IMR-90 (cell line): ENCODE measurements around the gene NOL9. TPM values are rescaled to one million over a fixed set of nuclear protein-coding genes. Genes with fewer than 3 reads are reported as not detected.

ENCODE experiments used
- ATAC-seq: fragments of 200-7000 bp; cut with Tn5 transposase; 2 replicates; pipeline ENCODE4 v1.9.1; 2020; ENCODE audit warnings: low read depth, mild to moderate bottlenecking, moderate library complexity
- BruUV-seq: library from RNA; stranded (reverse); fragments of 400-500 nt; replicated peaks from 2 replicates; lab custom pipeline; 2021; lab: Mats Ljungman, UMichigan
- CTCF ChIA-PET: fragments of 300-600 bp; formaldehyde crosslinking; extraction: SDS; loops from one replicate; lab custom pipeline; 2021; ENCODE audit warnings: antibody characterized with exemption; lab: Yijun Ruan, JAX
- POLR2A ChIA-PET: fragments of 300-600 bp; sonication (Branson Sonifier 250); formaldehyde crosslinking; loops from one replicate; lab custom pipeline; 2022; ENCODE audit warnings: antibody characterized with exemption; ENCODE audit not compliant: unreplicated experiment; lab: Charles Lee
- DNase-seq: peaks from one replicate; pipeline ENCODE4 v3.0.0; 2013
- H2AFZ ChIP-seq: replicated peaks from 2 replicates; pipeline ENCODE3; 2013; ENCODE audit warnings: low read length, mild to moderate bottlenecking; ENCODE audit not compliant: poor library complexity
- H2AK5ac ChIP-seq: 2 replicates; pipeline ENCODE4 v1.6.1; 2013; ENCODE audit warnings: low read depth, low read length, inconsistent platforms
- H2AK9ac ChIP-seq: replicated peaks from 2 replicates; pipeline ENCODE3; 2013; ENCODE audit warnings: mild to moderate bottlenecking, low read depth, low read length, moderate library complexity; ENCODE audit not compliant: poor library complexity
- H2BK120ac ChIP-seq: 2 replicates; pipeline ENCODE4 v1.6.1; 2013; ENCODE audit warnings: low read depth, low read length, inconsistent platforms
- H2BK15ac ChIP-seq: 3 replicates; pipeline ENCODE4 v1.6.1; 2013; ENCODE audit warnings: low read depth, low read length, inconsistent platforms
- H2BK20ac ChIP-seq: 2 replicates; pipeline ENCODE4 v1.6.1; 2013; ENCODE audit warnings: low read depth, mild to moderate bottlenecking, inconsistent platforms, low read length, moderate library complexity
- H2BK5ac ChIP-seq: 2 replicates; pipeline ENCODE4 v1.6.1; 2013; ENCODE audit warnings: mild to moderate bottlenecking, low read depth, low read length, inconsistent platforms; ENCODE audit not compliant: poor library complexity, severe bottlenecking
- H3K14ac ChIP-seq: replicated peaks from 2 replicates; pipeline ENCODE4 v1.6.1; 2013; ENCODE audit warnings: low read depth, low read length, inconsistent platforms
- H3K18ac ChIP-seq: 2 replicates; pipeline ENCODE4 v1.6.1; 2013; ENCODE audit warnings: low read depth, low read length, control low read depth
- H3K23ac ChIP-seq: 2 replicates; pipeline ENCODE4 v1.6.1; 2013; ENCODE audit warnings: low read depth, low read length, inconsistent platforms
- H3K27ac ChIP-seq: 2 replicates; pipeline ENCODE4 v1.5.1; 2013; ENCODE audit warnings: mild to moderate bottlenecking, control low read depth, low read length; ENCODE audit not compliant: insufficient read depth
- H3K27me3 ChIP-seq: 2 replicates; pipeline ENCODE4 v1.6.1; 2013; ENCODE audit warnings: low read length; ENCODE audit not compliant: control insufficient read depth, insufficient read depth
- H3K36me3 ChIP-seq: 2 replicates; pipeline ENCODE4 v1.6.1; 2013; ENCODE audit warnings: low read length, mixed read lengths; ENCODE audit not compliant: control insufficient read depth, insufficient read depth
- H3K4ac ChIP-seq: 2 replicates; pipeline ENCODE4 v1.6.1; 2013; ENCODE audit warnings: low read depth, low read length, inconsistent platforms
- H3K4me1 ChIP-seq: 2 replicates; pipeline ENCODE4 v1.6.1; 2013; ENCODE audit warnings: low read length, mixed read lengths; ENCODE audit not compliant: control insufficient read depth, insufficient read depth
- H3K4me2 ChIP-seq: 2 replicates; pipeline ENCODE4 v1.6.1; 2013; ENCODE audit warnings: low read depth, mild to moderate bottlenecking, control low read depth, low read length, moderate library complexity
- H3K4me3 ChIP-seq: 2 replicates; pipeline ENCODE4 v1.5.1; 2013; ENCODE audit warnings: low read depth, mild to moderate bottlenecking, control low read depth, low read length, moderate library complexity; ENCODE audit not compliant: insufficient read depth
- H3K56ac ChIP-seq: 2 replicates; pipeline ENCODE4 v1.6.1; 2013; ENCODE audit warnings: low read length, inconsistent platforms; ENCODE audit not compliant: insufficient read depth; ENCODE audit errors: extremely low read depth
- H3K79me1 ChIP-seq, 2 experiments: 2 replicates each; pipeline ENCODE4 v1.6.1; 2013; ENCODE audit warnings: low read length in 2 of 2, inconsistent platforms in 1 of 2, low read depth in 1 of 2
- H3K9ac ChIP-seq: 2 replicates; pipeline ENCODE4 v1.6.1; 2013; ENCODE audit warnings: low read depth, low read length, control low read depth
- H3K9me1 ChIP-seq: 2 replicates; pipeline ENCODE4 v1.6.1; 2013; ENCODE audit warnings: low read length, inconsistent platforms; ENCODE audit not compliant: insufficient read depth
- H3K9me3 ChIP-seq: 2 replicates; pipeline ENCODE4 v1.6.1; 2013; ENCODE audit warnings: low read length; ENCODE audit not compliant: control insufficient read depth, insufficient read depth
- H4K20me1 ChIP-seq: 2 replicates; pipeline ENCODE4 v1.6.1; 2013; ENCODE audit warnings: low read length, inconsistent platforms; ENCODE audit not compliant: insufficient read depth
- H4K5ac ChIP-seq: 2 replicates; pipeline ENCODE4 v1.6.1; 2013; ENCODE audit warnings: mild to moderate bottlenecking, low read depth, low read length, control low read depth
- H4K8ac ChIP-seq, 2 experiments: 2 replicates each; pipeline ENCODE4 v1.6.1; 2013; ENCODE audit warnings: low read depth in 2 of 2, low read length in 2 of 2, control low read depth in 1 of 2, inconsistent platforms in 1 of 2
- H4K91ac ChIP-seq: 2 replicates; pipeline ENCODE4 v1.6.1; 2013; ENCODE audit warnings: low read depth, low read length, inconsistent platforms; ENCODE audit not compliant: insufficient read depth
- CEBPB ChIP-seq: IDR thresholded peaks from 2 replicates; pipeline ENCODE4 v1.6.1; 2012; ENCODE audit warnings: low read depth, low read length, improper control_type of control experiment
- CTCF ChIP-seq: conservative IDR thresholded peaks from 2 replicates; pipeline ENCODE4 v1.5.1; 2012; ENCODE audit warnings: mild to moderate bottlenecking, low read depth, low read length, improper control_type of control experiment
- FOS ChIP-seq: fragments of 150-350 bp; IDR thresholded peaks from 2 replicates; pipeline ENCODE4 v1.6.1; 2016; ENCODE audit warnings: low read depth, low read length
- MAZ ChIP-seq: IDR thresholded peaks from 2 replicates; pipeline ENCODE4 v1.6.1; 2012; ENCODE audit warnings: low read depth, mild to moderate bottlenecking, low read length, improper control_type of control experiment, moderate library complexity, borderline replicate concordance
- MXI1 ChIP-seq: IDR thresholded peaks from 2 replicates; pipeline ENCODE4 v1.6.1; 2012; ENCODE audit warnings: low read depth, mild to moderate bottlenecking, low read length, moderate library complexity, borderline replicate concordance
- RAD21 ChIP-seq: IDR thresholded peaks from 2 replicates; pipeline ENCODE4 v1.6.1; 2012; ENCODE audit warnings: low read length, improper control_type of control experiment
- RFX5 ChIP-seq: IDR thresholded peaks from 2 replicates; pipeline ENCODE4 v1.8.0; 2012; ENCODE audit warnings: low read depth, mild to moderate bottlenecking, low read length, moderate library complexity
- WGBS, 2 experiments: methylation state at CpG; one replicate each; pipeline versions ENCODE4 v1.1.5 to v1.1.7; 2013; ENCODE audit warnings: missing lambda C conversion rate in 2 of 2; ENCODE audit not compliant: insufficient read length in 1 of 2; ENCODE audit errors: extremely low coverage in 2 of 2; 5-methylcytosine and 5-hydroxymethylcytosine counted together
- dilution Hi-C: fragments of 300-500 bp; cut with HindIII; formaldehyde crosslinking; loops from one replicate; pipeline ENCODE4 v1.14.3; 2018; ENCODE audit warnings: low sequenced_read_pairs; ENCODE audit not compliant: unreplicated experiment
- in situ Hi-C: fragments of 300-500 bp; cut with MboI; formaldehyde crosslinking; loops from 3 replicates; pipeline ENCODE4 v1.14.3; 2019; ENCODE audit warnings: low sequenced_read_pairs, inconsistent platforms, mixed read lengths
- intact Hi-C: fragments of 100-400 bp; cut with micrococcal nuclease; formaldehyde crosslinking; loops from 2 replicates; pipeline ENCODE4 v1.10.0; 2022
- polyA plus RNA-seq, 3 experiments: library from polyadenylated mRNA; depleted of rRNA; stranded (reverse); fragments of >200 nt; gene quantifications; 2 replicates each; pipeline ENCODE4 v1.2.3, GENCODE V29; 2012; ENCODE audit warnings: low replicate concordance in 1 of 3
- total RNA-seq: library from RNA; depleted of rRNA; stranded (reverse); fragments of >200 nt; gene quantifications from 2 replicates; pipeline ENCODE4 v1.2.3, GENCODE V29; 2012

Gene NOL9
- total and polyA plus RNA-seq, 2 of the 4 experiments (the other 2 are of a cell fraction): 13.0 to 19.2 TPM

GRCh38 chr1:6545276-6546112 is 8.8 kb downstream of the NOL9 start (continued):
- no peak for TF ChIP-seq MAZ

- no peak overlapping the region for H3K14ac ChIP-seq
- CTCF ChIA-PET: no interaction called here
- DNase-seq (peak; percentile 80), ATAC-seq (peak; percentile 17; the same call in 1 of the 2 replicates)
- H3K27me3 ChIP-seq: no peaks in the 10 kb centered on the region
- H2BK15ac ChIP-seq: no peak overlapping the region
- no peaks in the 10 kb centered on the region for H4K20me1 ChIP-seq
- no peak overlapping the region for H3K23ac ChIP-seq
- H3K9ac ChIP-seq: no peak overlapping the region
- no peak overlapping the region for H3K4me2 ChIP-seq
- no peak overlapping the region for H3K4me3 ChIP-seq
- TF ChIP-seq CTCF: no peak
- no peak for TF ChIP-seq RAD21
- peak; percentile 39; the same call in 1 of the 2 replicates for TF ChIP-seq CEBPB
- TF ChIP-seq RFX5: no peak
- peak; percentile 50; the same call in 1 of the 2 replicates for TF ChIP-seq FOS
- no peak for TF ChIP-seq MXI1
- H3K4ac ChIP-seq: no peak overlapping the region
- in situ Hi-C loops (no loop called here), intact Hi-C loops (no loop called here), dilution Hi-C loops (no loop called here)
- H3K79me1 ChIP-seq: peaks cover 15 to 20% of the 10 kb centered on the region in 2 experiments
- no peak overlapping the region for H2BK5ac ChIP-seq
- H3K36me3 ChIP-seq: peaks cover 45% of the 10 kb centered on the region
- no peak overlapping the region for H4K5ac ChIP-seq
- H3K18ac ChIP-seq: no peak overlapping the region
- WGBS, 2 experiments: 10% methylated on average over 2 of the region's 3 CpGs; no CpG with 5 or more reads in 1 of the 2 experiments
- H4K8ac ChIP-seq: no peak overlapping the region
- no peak overlapping the region for H3K56ac ChIP-seq
- no peak overlapping the region for H2AK9ac ChIP-seq
- no peak overlapping the region for H2BK20ac ChIP-seq
- peaks cover 2% of the 10 kb centered on the region for H3K4me1 ChIP-seq
- H3K27ac ChIP-seq: no peak overlapping the region
- no TSS peak for BruUV-seq
- H4K91ac ChIP-seq: no peak overlapping the region
- no peak overlapping the region for H2AFZ ChIP-seq
- H3K9me3 ChIP-seq: no peaks in the 10 kb centered on the region
- H3K9me1 ChIP-seq: peaks cover 5% of the 10 kb centered on the region; the same call in 1 of the 2 replicates
- H2AK5ac ChIP-seq: no peak overlapping the region
- POLR2A ChIA-PET: no interaction called here
- no peak overlapping the region for H2BK120ac ChIP-seq
Observed at GRCh38 chr1:6544831-6545230, 9.5 kb downstream of the NOL9 start.
